ENCODE measurements around the gene ABHD17C.

ABHD17C gene

DNA sequence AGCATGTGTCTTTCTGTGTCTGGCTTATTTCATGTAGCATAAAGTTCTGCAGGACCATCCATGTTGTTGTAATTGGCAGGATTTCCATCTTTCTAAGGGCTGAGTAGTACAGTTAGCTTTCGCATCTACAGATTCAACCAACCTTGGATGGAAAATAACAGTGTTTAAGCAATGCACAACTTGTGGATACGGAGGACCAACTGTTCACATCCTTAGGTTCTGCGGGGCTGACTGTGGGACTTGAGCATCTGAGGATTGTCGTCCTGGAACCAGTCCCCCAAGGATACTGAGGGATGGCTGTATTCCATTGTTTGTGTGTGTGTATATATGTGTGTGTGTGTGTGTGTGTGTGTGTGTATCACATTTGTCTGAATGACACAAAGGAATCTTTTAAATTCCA is 27.7 kb downstream of the ABHD17C start:
- Mint-ChIP-seq H3K4me3 (no peak overlapping the region), H3K27ac (no peak overlapping the region), H3K4me1 (ENCODE audit: low read depth in 2 of 2) (peaks cover 2 to 3% of the 10 kb centered on the region in 2 donors), H3K27me3 (no peaks in the 10 kb centered on the region), H3K9me3 (no peaks in the 10 kb centered on the region), H3K36me3 (ENCODE audit: insufficient read depth) (no peaks in the 10 kb centered on the region)
- DNase-seq, result no peak
- no peak for ATAC-seq (replicated peaks)

DNA sequence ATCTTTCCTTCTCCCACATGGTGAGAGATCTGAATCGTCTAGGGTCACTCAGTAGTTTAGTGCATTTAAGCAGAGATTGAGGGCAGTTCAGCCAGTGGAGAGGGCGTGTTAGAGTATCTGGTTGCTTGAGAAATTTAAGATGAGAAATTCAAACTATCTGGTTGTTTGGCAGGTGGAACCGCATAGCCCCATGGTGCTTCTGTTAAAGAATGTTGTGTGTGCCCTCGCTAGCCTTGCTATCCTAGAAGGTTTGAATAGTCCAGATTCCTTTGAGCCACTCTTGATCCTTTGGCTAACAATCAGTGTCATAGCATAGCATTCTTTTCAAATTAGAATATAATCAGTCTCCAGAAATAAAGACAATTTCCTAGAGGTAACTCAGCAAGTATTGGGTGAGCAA is 32.1 kb downstream of the ABHD17C start:
- Mint-ChIP-seq H3K9me3 (no peaks in the 10 kb centered on the region), H3K4me3 (no peak overlapping the region), H3K27me3 (no peaks in the 10 kb centered on the region), H3K27ac (no peak overlapping the region), H3K4me1 (ENCODE audit: low read depth in 2 of 2) (no peaks in the 10 kb centered on the region), H3K36me3 (ENCODE audit: insufficient read depth) (no peaks in the 10 kb centered on the region)
- ATAC-seq (replicated peaks) (no peak), DNase-seq (no peak)

DNA sequence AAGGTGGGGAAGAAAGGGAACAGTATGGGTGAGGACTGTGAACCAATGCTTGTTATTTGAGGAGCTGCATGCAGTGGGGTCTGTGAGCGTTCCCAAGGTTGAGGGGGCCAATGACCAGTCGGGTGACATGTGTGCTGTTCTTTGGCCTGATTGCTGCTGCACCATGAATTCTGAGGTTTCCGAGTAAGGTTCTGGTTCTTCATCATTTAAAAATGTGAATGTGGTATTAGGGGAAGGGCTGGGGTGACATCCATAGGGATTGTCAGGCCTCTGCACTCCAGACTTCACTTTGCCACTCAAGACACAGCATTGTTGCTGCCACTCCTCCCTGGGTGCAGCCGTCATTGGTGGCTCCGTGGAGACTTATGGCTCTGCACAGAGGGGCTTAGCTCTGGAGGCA is 32.5 kb downstream of the ABHD17C start:
- H3K27me3 Mint-ChIP-seq, result no peaks in the 10 kb centered on the region
- H3K4me3 Mint-ChIP-seq, result no peak overlapping the region
- no peaks in the 10 kb centered on the region for H3K9me3 Mint-ChIP-seq
- no peaks in the 10 kb centered on the region for H3K36me3 Mint-ChIP-seq (ENCODE audit: insufficient read depth)
- ATAC-seq (replicated peaks), result no peak
- no peaks in the 10 kb centered on the region for H3K4me1 Mint-ChIP-seq (ENCODE audit: low read depth in 2 of 2)
- no peak for DNase-seq
- H3K27ac Mint-ChIP-seq, result no peak overlapping the region

GRCh38 chr15:80730387-80730786 is 35.3 kb downstream of the ABHD17C start:
- Mint-ChIP-seq H3K36me3 (ENCODE audit: insufficient read depth) (no peaks in the 10 kb centered on the region), H3K4me1 (ENCODE audit: low read depth in 2 of 2) (no peaks in the 10 kb centered on the region), H3K4me3 (no peak overlapping the region), H3K9me3 (no peaks in the 10 kb centered on the region), H3K27me3 (no peaks in the 10 kb centered on the region), H3K27ac (no peak overlapping the region)
- DNase-seq, result no peak
- no peak for ATAC-seq (replicated peaks)

DNA sequence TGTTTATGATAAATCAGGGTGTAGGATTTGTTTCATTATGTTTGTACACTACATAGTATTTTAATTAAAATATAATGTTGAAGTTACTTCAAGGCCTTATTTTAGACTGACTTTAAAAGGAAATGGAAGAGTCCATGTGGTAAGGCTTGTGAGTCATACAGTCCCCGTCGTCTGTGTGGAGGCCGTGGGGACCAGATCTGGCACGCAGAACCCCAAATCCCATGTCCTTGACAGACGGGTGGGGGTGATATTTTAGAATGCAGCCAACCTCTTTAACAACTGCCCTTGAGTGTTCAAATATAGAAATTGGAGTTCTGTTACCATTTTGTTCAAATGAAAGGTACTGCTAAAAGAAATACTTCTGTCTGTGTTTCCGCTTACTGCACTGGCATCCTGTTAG is 35.8 kb downstream of the ABHD17C start:
- H3K9me3 Mint-ChIP-seq, result no peaks in the 10 kb centered on the region
- H3K27ac Mint-ChIP-seq, result peak overlapping the region in 1 of 2 donors; percentile 56
- DNase-seq, result no peak
- no peaks in the 10 kb centered on the region for H3K36me3 Mint-ChIP-seq (ENCODE audit: insufficient read depth)
- no peaks in the 10 kb centered on the region for H3K4me1 Mint-ChIP-seq (ENCODE audit: low read depth in 2 of 2)
- ATAC-seq (replicated peaks), result no peak
- no peak overlapping the region for H3K4me3 Mint-ChIP-seq
- H3K27me3 Mint-ChIP-seq, result no peaks in the 10 kb centered on the region

GRCh38 chr15:80732167-80732566 is 37.1 kb downstream of the ABHD17C start:
- peak overlapping the region in 1 of 2 donors; percentile 38 for H3K27ac Mint-ChIP-seq
- no peaks in the 10 kb centered on the region for H3K4me1 Mint-ChIP-seq (ENCODE audit: low read depth in 2 of 2)
- H3K27me3 Mint-ChIP-seq, result no peaks in the 10 kb centered on the region
- ATAC-seq (replicated peaks), result no peak
- H3K4me3 Mint-ChIP-seq, result no peak overlapping the region
- no peaks in the 10 kb centered on the region for H3K9me3 Mint-ChIP-seq
- H3K36me3 Mint-ChIP-seq (ENCODE audit: insufficient read depth), result no peaks in the 10 kb centered on the region
- no peak for DNase-seq

- Mint-ChIP-seq H3K4me3 (no peak overlapping the region), H3K27ac (no peak overlapping the region), H3K27me3 (no peaks in the 10 kb centered on the region), H3K9me3 (no peaks in the 10 kb centered on the region), H3K4me1 (ENCODE audit: low read depth in 2 of 2) (no peaks in the 10 kb centered on the region), H3K36me3 (ENCODE audit: insufficient read depth) (no peaks in the 10 kb centered on the region)
- DNase-seq (no peak), ATAC-seq (replicated peaks) (no peak)
These were observed 37.7 kb downstream of the ABHD17C start for GRCh38 chr15:80732818-80733217.

GRCh38 chr15:80733460-80733859 is 38.4 kb downstream of the ABHD17C start:
- Mint-ChIP-seq H3K36me3 (ENCODE audit: insufficient read depth) (no peaks in the 10 kb centered on the region), H3K4me3 (no peak overlapping the region), H3K4me1 (ENCODE audit: low read depth in 2 of 2) (no peaks in the 10 kb centered on the region), H3K27ac (no peak overlapping the region), H3K9me3 (no peaks in the 10 kb centered on the region), H3K27me3 (no peaks in the 10 kb centered on the region)
- DNase-seq, result no peak
- ATAC-seq (replicated peaks), result no peak

DNA sequence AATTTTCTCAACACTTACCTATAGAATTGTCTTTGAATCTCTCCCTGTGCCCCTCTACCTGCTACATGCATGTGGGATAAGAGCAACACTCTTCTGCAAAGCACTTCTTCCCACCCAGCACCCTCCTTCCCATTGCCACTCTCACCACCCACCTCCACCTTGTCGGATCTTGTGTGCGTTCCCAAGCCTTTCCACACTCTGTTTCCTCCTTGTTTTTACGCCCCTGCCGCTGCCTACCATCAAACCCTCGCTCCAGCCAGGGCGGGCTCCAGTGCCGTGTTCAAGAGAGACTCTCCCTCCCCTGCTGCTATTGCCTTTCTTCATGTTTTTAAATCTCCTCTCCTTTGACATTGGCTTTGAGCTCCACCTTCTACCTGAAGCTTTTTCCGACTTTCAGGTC is 40.2 kb downstream of the ABHD17C start:
- Mint-ChIP-seq H3K4me3 (no peak overlapping the region), H3K4me1 (ENCODE audit: low read depth in 2 of 2) (no peaks in the 10 kb centered on the region), H3K27ac (no peak overlapping the region), H3K36me3 (ENCODE audit: insufficient read depth) (no peaks in the 10 kb centered on the region), H3K27me3 (no peaks in the 10 kb centered on the region), H3K9me3 (peaks cover 0 to 1% of the 10 kb centered on the region in 2 donors)
- ATAC-seq (replicated peaks) (no peak), DNase-seq (no peak)

- Mint-ChIP-seq H3K36me3 (ENCODE audit: insufficient read depth) (no peaks in the 10 kb centered on the region), H3K27ac (no peak overlapping the region), H3K4me3 (no peak overlapping the region), H3K4me1 (ENCODE audit: low read depth in 2 of 2) (no peaks in the 10 kb centered on the region), H3K27me3 (no peaks in the 10 kb centered on the region), H3K9me3 (peaks cover 0 to 1% of the 10 kb centered on the region in 2 donors)
- ATAC-seq (replicated peaks) (no peak), DNase-seq (no peak)
These were observed 41.5 kb downstream of the ABHD17C start for GRCh38 chr15:80736560-80736959.

GRCh38 chr15:80739919-80740318 is 44.8 kb downstream of the ABHD17C start:
- Mint-ChIP-seq H3K4me1 (ENCODE audit: low read depth in 2 of 2) (peaks cover 0 to 5% of the 10 kb centered on the region in 2 donors), H3K4me3 (no peak overlapping the region), H3K9me3 (peaks cover 0 to 1% of the 10 kb centered on the region in 2 donors), H3K27ac (no peak overlapping the region), H3K36me3 (ENCODE audit: insufficient read depth) (no peaks in the 10 kb centered on the region), H3K27me3 (no peaks in the 10 kb centered on the region)
- ATAC-seq (replicated peaks) (no peak), DNase-seq (no peak)

- Mint-ChIP-seq H3K4me3 (no peak overlapping the region), H3K36me3 (ENCODE audit: insufficient read depth) (peaks cover 2% of the 10 kb centered on the region), H3K27me3 (no peaks in the 10 kb centered on the region), H3K9me3 (peaks cover 0 to 1% of the 10 kb centered on the region in 2 donors), H3K27ac (no peak overlapping the region), H3K4me1 (ENCODE audit: low read depth in 2 of 2) (peaks cover 0 to 5% of the 10 kb centered on the region in 2 donors)
- no peak for ATAC-seq (replicated peaks)
- DNase-seq, result no peak
These were observed 47.0 kb downstream of the ABHD17C start for GRCh38 chr15:80742081-80742480.

GRCh38 chr15:80743189-80743833 is 48.2 kb downstream of the ABHD17C start:
- Mint-ChIP-seq H3K27ac (no peak overlapping the region), H3K4me3 (no peak overlapping the region), H3K36me3 (ENCODE audit: insufficient read depth) (peaks cover 2% of the 10 kb centered on the region), H3K27me3 (no peaks in the 10 kb centered on the region), H3K4me1 (ENCODE audit: low read depth in 2 of 2) (peaks cover 0 to 5% of the 10 kb centered on the region in 2 donors), H3K9me3 (peaks cover 0 to 1% of the 10 kb centered on the region in 2 donors)
- no peak for ATAC-seq (replicated peaks)
- DNase-seq, result no peak

GRCh38 chr15:80744415-80744814 is 49.3 kb downstream of the ABHD17C start:
- no peaks in the 10 kb centered on the region for H3K9me3 Mint-ChIP-seq
- H3K4me3 Mint-ChIP-seq, result no peak overlapping the region
- peaks cover 0 to 5% of the 10 kb centered on the region in 2 donors for H3K4me1 Mint-ChIP-seq (ENCODE audit: low read depth in 2 of 2)
- ATAC-seq (replicated peaks) (no peak), DNase-seq (no peak)
- peaks cover 2% of the 10 kb centered on the region for H3K36me3 Mint-ChIP-seq (ENCODE audit: insufficient read depth)
- no peaks in the 10 kb centered on the region for H3K27me3 Mint-ChIP-seq
- H3K27ac Mint-ChIP-seq, result no peak overlapping the region

DNA sequence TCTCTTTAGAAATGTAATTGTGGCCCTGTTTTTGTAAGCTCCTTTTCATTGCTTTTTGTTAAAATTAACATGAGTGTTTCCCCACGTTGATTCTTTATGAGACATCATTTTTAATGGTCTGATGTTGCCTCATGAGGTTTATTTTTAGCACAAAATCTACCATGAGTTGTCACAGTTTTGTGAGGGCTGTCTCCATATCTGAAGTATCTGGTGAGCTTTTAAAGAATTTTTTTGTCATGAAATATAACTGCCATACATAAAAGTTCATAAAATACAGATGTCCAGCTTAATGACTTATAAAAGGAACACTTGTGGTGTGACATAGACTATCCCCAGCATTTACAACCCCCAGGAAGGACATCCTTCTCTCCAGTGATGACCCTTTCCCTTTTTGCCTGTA is 49.7 kb downstream of the ABHD17C start:
- H3K4me1 Mint-ChIP-seq (ENCODE audit: low read depth in 2 of 2), result peaks cover 0 to 5% of the 10 kb centered on the region in 2 donors

More for the DNA sequence above, 49.7 kb downstream of the ABHD17C start:
- no peak overlapping the region for H3K4me3 Mint-ChIP-seq
- DNase-seq, result no peak
- no peak overlapping the region for H3K27ac Mint-ChIP-seq
- no peak for ATAC-seq (replicated peaks)
- peaks cover 5% of the 10 kb centered on the region for H3K36me3 Mint-ChIP-seq (ENCODE audit: insufficient read depth)
- no peaks in the 10 kb centered on the region for H3K9me3 Mint-ChIP-seq
- H3K27me3 Mint-ChIP-seq, result no peaks in the 10 kb centered on the region

Measured in effector memory CD8-positive, alpha-beta T cell (primary cell).